ENCODE results near the gene LRRC36. TPM values are rescaled to one million over a fixed set of nuclear protein-coding genes. Genes with fewer than 3 reads are reported as not detected.

Gene LRRC36
- total and polyA plus RNA-seq, 2 of the 13 experiments (the other 11 are each of a cell fraction or from before 2014, with no cell fraction given): 0.12 to 0.15 TPM

GRCh38 chr16:67429053-67429798 lies 102.6 kb downstream of the LRRC36 start (continued):
- TF ChIP-seq HNF1A (IDR thresholded peaks at IDR 0.05; ENCODE audit: low read depth) (no peak), HNF1A (CRISPR knock-in tag; IDR thresholded peaks at IDR 0.05; ENCODE audit: borderline replicate concordance) (no peak), NFKB2 (CRISPR knock-in tag; IDR thresholded peaks at IDR 0.05; ENCODE audit: borderline replicate concordance) (no peak), PITX1 (CRISPR knock-in tag; IDR thresholded peaks at IDR 0.05) (peak; percentile 69; the same call in 1 of the 2 replicates), ZNF766 (CRISPR knock-in tag; IDR thresholded peaks at IDR 0.05; ENCODE audit: borderline replicate concordance) (no peak), ZNF619 (CRISPR knock-in tag; IDR thresholded peaks at IDR 0.05) (no peak), ELF3 (CRISPR knock-in tag; IDR thresholded peaks at IDR 0.05) (no peak; the same call in 1 of the 2 replicates), MAFK (conservative IDR thresholded peaks at IDR 0.05 in 1 of 2, IDR thresholded peaks at IDR 0.05 in 1 of 2; ENCODE audit: low read length in 2 of 2) (no peak), E2F1 (CRISPR knock-in tag; IDR thresholded peaks at IDR 0.05) (no peak), XBP1 (CRISPR knock-in tag; IDR thresholded peaks at IDR 0.05) (no peak), ZBTB44 (CRISPR knock-in tag; IDR thresholded peaks at IDR 0.05) (no peak), SP2 (CRISPR knock-in tag; IDR thresholded peaks at IDR 0.05) (no peak), SMAD9 (CRISPR knock-in tag; IDR thresholded peaks at IDR 0.05) (no peak), ZZZ3 (CRISPR knock-in tag; IDR thresholded peaks at IDR 0.05; ENCODE audit: borderline replicate concordance) (no peak), RBFOX2 (IDR thresholded peaks at IDR 0.05; ENCODE audit: low read depth, low read length) (no peak), HOMEZ (CRISPR knock-in tag; IDR thresholded peaks at IDR 0.05; ENCODE audit: low read depth) (no peak), SP4 (CRISPR knock-in tag; IDR thresholded peaks at IDR 0.05) (peak; percentile 67; the same call in 1 of the 2 replicates), ZNF710 (CRISPR knock-in tag; IDR thresholded peaks at IDR 0.05; ENCODE audit: borderline replicate concordance) (peak; percentile 30; the same call in 1 of the 2 replicates), ZNF350 (CRISPR knock-in tag; IDR thresholded peaks at IDR 0.05; ENCODE audit: borderline replicate concordance, low read depth) (no peak)
